NOMO-1 treated with dmso at 0.1 percent for 144 hours (cell line): ENCODE measurements around the gene ARFRP1.

Source experiments
- DNase-seq: peaks from one replicate; lab custom pipeline; 2025; ENCODE audit not compliant: unreplicated experiment; lab: John Stamatoyannopoulos, UW

Gene ARFRP1

DNA sequence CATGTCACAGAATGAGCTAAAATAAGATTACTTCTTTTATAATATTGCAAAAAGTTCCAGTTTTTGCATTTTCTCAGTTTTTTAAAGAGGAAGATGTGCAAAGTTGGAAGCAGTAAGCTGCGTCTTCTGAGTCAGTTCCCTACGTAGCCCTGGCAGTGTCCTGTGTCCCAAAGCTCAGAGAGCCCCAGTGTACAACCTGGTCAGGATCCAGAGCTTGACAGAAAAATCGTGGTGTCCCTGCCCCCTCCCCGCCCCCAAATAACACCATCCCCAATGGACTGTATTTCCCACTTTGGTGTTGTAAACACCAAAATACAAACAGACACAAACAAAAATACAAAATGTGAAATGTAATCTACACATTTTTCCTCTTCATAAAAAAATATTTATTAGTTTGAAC, 36.4 kb upstream of the ARFRP1 start:
- DNase-seq = no peak

DNA sequence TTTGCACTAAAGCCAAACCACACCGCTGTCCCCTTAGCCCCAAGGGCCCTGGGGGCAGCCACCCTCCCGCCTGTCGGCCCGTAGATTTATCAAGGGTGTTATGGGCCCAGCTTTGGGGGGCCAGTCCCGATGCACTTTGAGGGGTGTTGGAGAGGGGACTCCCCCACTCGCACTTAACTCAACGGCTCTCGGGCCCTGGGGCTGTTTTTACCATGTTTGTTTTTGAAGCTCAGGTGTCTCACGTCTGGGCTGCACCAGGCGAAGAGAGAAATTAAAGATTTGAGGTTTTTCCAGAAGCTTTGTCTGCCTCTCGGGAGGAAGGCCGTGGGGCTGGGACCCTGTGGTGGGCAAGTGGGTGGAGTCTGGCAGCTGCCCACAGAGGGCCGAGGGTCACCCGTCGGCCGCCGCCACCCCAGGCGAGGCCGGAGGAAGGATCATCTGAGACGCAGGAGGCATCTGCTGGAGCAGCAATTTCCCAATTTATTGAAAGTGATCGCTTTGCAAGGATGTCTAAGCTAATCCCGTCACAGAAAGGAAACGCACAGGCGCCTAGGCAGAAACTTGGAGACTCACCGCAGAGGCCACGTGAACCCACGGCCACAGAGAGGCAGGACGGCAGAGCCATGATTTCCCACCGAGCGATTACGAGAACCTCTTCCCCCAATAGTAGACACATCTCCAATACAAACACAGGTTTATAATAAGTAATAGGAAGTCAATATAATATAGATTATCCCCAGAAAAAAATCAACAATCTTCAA, 35.6 kb upstream of the ARFRP1 start:
- DNase-seq = no peak

DNA sequence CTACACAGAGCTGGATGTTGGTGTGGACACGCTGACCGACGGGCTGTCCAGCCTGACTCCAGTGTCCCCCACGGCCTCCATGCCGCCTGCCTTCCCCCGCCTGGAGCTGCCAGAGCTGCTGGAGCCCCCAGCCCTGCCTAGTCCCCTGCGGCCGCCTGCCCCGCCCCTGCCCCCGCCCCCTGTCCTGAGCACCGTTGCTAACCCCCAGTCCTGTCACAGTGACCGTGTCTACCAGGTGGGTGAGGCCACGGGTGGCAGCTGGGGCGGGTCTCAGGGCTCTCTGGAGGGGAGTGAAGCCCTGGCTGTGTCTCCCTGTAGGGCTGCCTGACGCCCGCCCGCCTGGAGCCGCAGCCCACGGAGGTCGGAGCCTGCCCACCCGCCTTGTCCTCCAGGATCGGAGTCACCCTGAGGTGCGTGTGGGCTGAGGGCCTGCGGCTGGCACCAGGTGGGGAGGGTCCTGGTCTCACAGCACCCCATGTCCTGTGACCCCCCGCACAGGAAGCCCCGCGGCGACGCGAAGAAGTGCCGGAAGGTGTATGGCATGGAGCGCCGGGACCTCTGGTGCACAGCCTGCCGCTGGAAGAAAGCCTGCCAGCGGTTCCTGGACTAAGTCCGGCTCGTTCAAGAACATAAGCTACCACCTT, 34.7 kb upstream of the ARFRP1 start:
- no peak for DNase-seq

DNA sequence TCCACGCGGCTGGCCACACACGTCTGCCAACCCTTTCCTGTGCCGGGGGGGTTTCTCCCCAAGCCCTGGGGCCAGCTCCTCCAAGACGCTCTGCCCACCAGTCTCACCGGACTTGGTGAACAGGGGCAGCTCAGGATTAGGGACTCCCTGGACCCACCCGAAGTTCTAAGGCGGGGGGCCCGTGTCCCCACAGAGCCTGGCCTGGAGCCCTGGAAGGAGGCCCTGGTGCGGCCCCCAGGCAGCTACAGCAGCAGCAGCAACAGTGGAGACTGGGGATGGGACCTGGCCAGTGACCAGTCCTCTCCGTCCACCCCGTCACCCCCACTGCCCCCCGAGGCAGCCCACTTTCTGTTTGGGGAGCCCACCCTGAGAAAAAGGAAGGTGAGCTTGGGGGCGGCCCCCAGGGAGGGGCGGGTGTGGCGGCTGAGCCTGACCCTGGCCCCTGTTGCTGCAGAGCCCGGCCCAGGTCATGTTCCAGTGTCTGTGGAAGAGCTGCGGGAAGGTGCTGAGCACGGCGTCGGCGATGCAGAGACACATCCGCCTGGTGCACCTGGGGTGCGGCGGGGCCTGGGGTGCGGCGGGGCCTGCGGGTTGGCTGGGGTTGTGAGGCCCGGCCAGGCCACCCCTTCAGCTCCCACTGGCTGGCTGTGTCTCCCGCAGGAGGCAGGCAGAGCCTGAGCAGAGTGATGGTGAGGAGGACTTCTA, 34.1 kb upstream of the ARFRP1 start:
- DNase-seq = no peak

DNA sequence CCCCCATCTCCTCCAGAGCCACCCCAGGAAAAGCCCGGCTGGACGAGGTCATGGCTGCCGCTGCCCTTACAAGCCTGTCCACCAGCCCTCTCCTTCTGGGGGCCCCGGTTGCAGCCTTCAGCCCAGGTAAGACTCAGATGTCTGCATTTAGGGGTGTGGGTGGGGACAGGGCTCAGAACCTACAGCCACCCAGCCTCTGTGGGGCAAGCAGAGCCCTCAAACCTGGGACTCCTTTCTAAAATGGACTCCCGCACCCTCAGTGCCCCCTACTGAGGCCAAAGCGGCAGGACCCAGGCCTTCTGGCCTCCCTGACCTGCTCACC, 33.5 kb upstream of the ARFRP1 start:
- DNase-seq = no peak

DNA sequence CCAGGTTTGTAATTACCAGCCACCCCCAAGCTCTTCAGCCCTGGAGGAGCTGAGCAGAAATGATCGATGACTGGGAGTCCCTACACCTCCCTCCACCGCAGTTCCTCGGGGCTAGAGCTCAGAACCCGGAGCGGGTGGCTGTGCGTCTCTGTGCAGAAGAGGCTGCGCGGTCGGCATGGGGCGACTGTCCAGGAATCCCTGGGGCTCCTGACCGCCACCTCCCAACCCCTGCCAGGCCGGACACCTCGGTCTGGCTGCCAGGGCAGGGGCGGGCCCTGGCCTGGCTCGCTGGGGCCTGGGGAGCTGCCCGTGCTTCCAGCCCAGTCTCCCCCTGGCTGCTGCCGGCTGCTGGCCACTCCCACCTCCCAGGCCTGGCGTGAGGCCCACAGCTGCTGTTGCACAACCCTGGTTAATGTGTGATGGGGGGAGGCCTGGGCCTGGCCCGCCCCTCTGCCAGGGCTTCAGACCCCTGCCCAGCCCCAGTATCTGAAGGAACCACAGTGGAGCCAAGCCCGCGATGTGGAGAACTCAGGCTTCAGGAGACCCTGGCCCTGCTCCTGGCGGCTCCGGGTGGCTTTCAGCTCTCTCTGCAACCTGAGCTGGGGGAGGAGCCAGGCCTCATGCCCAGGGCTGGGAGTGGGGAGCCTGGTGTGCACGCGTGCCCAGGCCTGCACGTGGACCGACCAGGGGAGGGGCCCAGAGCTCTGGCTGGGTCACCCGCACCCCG, 33.0 kb upstream of the ARFRP1 start:
- DNase-seq = peak; percentile 63

DNA sequence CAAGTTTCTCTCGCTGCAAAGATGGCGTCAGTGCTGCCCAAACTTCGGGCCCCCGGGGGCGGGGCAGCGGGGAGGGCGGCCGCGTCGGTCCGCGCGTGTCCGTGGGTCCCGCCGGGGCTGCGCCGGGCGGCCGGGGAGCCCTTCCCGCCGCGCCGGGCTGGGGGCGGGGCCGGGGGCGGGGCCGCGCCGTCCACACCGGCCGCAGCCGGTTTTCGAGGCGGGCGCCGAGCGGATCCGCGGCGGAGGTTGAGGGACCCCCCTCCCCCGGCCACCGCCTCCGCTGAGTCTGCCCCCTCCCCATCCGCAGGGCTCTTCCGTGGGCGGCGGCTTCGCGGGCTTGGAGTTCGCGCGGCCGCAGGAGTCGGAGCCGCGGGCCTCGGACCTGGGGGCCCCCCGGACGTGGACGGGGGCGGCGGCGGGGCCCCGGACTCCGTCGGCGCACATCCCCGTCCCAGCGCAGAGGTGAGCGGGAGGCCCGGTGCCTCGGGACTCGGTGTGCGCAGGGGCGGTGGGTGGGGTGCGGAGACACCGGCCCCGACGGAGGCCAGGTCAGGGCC, 32.4 kb upstream of the ARFRP1 start:
- no peak for DNase-seq

DNA sequence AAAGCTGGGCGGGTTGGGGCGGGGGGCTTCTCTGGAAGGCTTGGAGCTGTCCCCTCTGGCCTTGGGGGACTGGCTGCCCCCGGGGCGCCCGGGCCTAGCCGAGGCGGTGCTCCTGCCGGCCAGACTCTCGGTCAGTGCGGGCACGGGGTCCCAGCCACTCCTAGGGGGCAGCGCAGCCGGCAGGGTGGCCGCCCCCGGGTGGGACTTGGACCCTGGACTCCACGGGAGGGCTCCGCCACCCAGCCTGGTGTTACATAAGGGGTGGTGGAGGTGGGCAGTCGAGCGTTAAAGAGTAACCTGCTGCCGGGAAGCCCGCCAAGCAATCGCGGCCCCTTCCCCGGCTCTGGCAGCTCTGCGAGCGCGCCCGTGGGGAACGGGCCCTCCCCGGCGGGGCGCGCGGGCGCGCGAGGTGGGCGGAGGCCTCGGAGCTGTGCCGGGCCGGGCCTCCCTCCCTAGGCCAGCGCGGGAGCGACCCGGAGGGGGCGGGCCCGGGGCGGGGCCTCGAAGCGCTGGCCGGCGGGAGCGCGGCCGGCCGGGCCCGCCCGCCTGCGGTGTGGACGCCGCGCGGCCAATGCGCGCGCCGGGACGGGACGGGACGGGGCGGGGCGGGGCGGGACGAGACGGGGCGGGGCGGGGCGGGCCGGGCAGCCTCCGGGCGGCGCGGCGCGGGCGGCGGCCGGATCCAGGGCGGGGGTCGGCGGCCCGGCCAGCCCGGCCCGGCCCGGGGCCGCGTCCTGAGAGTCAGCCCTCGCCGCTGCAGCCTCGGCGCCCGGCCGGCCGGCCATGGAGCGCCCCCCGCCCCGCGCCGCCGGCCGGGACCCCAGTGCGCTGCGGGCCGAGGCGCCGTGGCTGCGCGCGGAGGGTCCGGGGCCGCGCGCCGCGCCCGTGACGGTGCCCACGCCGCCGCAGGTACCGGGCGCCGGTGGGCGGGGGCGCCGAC, 31.6 kb upstream of the ARFRP1 start, which contains the start of gene SLC2A4RG:
SLC2A4RG (plus strand) TSS at position 647 of the 940 bp plus-strand sequence; CDS start at position 784, 137 bp downstream.
- peak; percentile 59 for DNase-seq

DNA sequence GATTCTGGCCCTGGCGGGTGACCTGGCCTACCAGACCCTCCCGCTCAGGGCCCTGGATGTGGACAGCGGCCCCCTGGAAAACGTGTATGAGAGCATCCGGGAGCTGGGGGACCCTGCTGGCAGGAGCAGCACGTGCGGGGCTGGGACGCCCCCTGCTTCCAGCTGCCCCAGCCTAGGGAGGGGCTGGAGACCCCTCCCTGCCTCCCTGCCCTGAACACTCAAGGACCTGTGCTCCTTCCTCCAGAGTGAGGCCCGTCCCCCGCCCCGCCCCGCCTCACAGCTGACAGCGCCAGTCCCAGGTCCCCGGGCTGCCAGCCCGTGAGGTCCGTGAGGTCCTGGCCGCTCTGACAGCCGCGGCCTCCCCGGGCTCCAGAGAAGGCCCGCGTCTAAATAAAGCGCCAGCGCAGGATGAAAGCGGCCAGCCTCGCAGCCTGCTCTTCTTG, 30.9 kb upstream of the ARFRP1 start:
- DNase-seq = no peak

DNA sequence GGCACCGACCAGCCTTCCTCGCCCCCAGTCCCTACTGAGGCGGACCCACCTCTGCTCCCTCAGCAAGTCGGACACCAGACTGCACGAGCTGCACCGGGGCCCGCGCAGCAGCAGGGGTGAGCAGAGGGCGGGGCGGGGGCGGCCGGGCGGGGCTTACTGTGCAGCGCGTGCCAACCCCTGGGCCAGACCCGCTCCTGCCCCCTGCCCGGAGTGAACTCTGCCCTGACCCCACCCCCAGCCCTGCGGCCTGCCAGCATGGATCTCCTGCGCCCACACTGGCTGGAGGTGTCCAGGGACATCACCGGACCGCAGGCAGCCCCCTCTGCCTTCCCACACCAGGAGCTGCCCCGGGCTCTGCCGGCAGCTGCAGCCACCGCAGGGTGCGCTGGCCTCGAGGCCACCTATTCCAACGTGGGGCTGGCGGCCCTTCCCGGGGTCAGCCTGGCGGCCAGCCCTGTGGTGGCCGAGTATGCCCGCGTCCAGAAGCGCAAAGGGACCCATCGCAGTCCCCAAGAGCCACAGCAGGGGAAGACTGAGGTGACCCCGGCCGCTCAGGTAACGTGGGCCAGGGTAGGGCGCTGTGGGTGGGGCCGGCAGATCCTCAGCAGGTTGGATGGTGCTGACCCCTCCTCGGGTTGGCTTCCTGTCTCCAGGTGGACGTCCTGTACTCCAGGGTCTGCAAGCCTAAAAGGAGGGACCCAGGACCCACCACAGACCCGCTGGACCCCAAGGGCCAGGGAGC, 30.3 kb upstream of the ARFRP1 start:
- DNase-seq = no peak

DNA sequence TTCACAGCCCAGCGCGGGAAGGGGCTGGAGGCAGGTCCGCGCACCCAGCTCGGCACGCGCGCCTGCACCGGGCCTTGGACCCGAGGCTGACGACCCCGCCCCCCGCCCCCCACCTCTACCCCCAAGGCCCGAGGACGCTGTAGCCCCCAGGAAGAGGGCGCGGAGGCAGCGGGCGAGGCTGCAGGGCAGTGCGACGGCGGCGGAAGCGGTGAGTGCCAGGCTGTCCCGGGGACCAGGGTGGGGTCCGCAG, 29.8 kb upstream of the ARFRP1 start:
- DNase-seq = no peak

DNA sequence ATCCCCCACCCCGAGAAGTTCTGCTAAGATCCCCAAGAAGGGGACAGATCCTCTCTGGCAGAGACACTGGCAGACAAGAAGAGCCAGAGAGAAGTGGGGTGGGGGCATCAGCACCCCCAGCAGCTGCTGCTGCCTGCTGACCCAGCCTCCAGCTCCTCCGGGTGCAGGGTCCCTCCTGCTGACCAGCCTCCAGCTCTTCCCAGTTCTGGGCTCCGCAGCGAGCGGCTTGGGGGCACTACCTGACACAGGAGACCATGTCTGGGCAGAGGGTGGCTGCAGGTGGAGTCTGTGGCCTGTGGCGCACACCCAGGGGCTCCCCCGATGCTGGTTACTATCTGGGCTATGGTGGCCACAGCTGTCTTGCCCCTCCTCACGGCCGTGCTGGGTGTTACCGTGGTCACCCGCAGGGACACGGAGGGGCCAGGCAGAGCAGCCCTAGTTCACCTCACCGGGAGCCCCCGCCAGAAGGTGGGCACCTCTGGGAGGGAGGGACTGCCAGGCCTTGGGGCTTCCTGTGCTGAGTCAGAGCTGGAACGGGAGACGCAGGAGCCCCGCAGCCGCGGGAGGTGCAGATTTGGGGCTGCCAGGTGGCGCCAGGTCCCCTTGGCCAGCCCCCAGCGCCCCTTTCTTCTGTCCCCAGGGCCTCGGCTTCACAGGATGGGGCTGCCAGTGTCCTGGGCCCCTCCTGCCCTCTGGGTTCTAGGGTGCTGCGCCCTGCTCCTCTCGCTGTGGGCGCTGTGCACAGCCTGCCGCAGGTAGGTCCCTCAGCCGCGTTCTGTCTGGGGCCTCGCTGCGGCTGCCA, 29.3 kb upstream of the ARFRP1 start:
- no peak for DNase-seq

DNA sequence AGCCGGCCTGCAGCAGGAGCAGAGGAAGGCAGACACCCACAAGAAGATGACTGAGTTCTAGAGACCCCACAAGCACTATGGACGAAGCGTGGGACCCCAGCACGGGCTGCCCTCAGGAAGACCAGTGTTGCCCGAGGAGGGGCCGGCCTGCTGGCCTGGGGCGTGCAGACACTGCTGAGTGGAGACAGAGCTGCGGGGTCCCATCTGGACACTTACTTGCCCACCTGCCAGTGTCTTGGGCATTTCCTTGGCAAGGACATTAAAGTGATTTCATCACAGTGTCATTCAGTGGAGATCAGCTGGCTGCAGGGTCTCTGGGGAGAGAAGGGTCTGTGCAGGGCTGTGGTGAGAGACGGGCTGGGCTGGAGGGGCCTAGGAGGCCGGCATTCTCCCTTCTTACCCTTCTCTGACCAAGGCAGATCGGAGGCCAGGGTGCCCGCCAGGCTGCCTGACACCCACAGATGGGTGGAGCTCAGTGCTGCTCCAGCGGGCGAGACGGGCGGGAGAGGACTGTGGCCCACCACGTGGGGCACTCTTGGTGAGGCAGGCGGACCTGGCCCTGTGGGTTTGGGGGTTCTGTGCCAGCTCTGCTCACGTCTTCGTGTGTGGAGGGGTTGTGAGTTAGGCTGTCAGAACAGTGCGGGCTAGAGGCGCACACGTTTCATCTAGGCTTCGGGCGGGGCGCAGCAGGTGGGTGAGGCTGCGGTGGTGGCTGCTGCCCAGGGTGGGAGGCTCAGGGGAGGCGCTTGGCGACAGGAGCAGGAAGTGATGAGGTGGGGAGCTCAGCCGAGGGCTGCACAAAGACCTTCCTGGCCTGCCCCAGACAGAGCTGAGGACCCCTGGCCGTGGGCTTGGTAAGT, 28.3 kb upstream of the ARFRP1 start, which contains the start of gene LIME1:
LIME1 (plus strand) TSS at position 806 of the 860 bp plus-strand sequence. CDS start 886 bp downstream, outside the sequence.
- DNase-seq = no peak

DNA sequence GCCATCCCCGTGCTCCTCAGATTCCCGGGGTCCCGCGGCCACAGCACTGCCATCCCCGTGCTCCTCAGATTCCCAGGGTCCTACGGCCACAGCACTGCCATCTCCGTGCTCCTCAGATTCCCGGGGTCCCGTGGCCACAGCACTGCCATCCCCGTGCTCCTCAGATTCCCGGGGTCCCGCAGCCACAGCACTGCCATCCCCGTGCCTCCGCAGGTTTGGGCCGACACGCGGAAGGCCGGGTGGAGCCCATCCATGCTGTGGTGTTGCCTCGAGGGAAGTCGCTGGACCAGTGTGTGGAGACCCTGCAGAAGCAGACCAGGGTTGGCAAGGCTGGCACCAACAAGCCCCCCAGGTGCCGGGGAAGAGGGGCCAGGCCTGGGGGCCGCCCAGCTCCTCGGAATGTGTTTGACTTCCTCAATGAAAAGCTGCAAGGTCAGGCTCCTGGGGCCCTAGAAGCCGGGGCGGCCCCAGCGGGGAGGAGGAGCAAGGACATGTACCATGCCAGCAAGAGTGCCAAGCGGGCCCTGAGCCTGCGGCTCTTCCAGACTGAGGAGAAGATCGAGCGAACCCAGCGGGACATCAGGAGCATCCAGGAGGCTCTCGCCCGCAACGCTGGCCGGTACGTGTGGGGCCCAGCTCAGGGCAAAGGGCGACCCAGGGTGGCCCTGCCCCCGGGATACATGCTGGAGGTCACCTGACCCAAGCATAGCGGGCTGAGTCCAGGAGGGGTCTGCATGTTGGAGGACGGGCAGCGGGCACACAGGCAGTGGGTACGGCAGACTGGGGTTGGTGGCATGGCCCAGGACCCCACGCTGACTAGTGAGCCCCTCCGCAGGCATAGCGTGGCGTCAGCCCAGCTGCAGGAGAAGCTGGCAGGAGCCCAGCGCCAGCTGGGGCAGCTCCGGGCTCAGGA, 27.4 kb upstream of the ARFRP1 start:
- DNase-seq = no peak

DNA sequence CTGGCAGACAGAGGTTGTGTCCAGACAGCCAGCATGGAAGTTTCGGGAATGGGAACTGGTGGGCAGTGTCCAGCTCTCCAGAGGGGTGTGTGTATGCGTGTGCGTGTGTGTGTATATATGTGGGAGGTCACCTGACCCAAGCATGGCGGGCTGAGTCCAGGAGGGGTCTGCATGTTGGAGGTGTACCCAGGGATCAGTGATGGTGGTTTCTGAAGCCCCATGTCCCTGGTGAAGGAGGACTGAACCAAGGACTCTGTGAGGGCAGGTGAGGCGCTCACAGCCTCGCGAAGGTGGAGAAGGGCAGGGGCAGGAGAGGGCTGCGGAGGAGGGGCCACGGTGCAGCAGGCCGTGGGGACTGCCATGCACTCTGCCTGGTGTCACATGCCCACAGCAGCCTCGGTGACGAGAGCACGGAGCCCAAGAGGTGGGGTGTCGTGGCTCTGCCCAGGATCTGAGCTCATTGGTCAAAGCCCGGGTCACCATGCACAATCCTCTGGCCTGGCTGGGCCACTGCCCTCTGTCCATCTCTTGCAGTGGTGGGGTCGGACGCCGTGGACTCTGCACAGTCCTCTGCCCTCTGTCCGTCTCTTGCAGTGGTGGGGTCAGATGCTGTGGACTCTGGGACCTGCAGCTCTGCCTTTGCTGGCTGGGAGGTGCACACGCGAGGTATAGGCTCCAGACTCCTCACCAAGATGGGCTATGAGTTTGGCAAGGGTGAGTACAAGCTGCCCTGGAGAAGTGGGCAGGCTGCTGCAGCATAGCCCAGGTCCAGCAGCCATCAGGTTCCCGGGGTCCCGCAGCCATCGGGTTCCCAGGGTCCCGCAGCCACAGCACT, 26.6 kb upstream of the ARFRP1 start:
- DNase-seq = no peak

DNA sequence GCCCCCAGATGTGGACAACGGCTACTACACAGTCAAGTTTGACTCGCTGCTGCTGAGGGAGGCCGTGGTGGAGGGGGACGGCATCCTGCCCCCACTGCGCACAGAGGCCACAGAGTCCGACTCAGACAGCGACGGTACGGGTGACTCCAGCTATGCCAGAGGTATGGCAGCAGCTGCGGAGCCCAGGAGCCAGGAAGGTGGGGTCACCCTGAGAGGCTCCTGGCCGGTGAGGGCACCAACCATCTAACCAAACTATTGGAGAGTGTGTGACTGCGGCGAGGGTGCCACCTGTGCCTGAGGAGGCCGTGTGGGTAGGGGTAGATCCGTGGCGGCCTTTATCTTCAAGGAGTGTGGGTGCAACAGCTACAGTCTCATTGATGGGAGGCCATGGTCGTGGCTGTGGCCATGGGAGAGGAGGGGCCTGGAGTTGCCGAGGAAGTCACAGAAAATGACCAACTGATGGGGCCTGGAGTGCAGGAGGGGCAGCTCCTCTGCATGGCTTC, 25.9 kb upstream of the ARFRP1 start:
- DNase-seq = no peak
